B cell (primary cell): ENCODE data around the gene GP1BB. TPM values are rescaled to one million over a fixed set of nuclear protein-coding genes. Genes with fewer than 3 reads are reported as not detected.

ENCODE experiments used
- ATAC-seq: fragments of 200-7000 bp; cut with Tn5 transposase; one replicate; pipeline ENCODE4 v1.10.0; 2021; ENCODE audit warnings: low read depth, mild to moderate bottlenecking, moderate number of reproducible peaks, moderate library complexity
- CTCF ChIA-PET: fragments of 350-600 bp; sonication (Branson Sonifier 250); formaldehyde crosslinking; loops from one replicate; lab custom pipeline; 2021; ENCODE audit warnings: antibody characterized with exemption, inconsistent platforms; lab: Charles Lee
- POLR2A ChIA-PET: fragments of 350-600 bp; sonication (Branson Sonifier 250); formaldehyde crosslinking; loops from one replicate; lab custom pipeline; 2021; ENCODE audit warnings: antibody characterized with exemption; lab: Charles Lee
- DNase-seq: peaks from one replicate; pipeline ENCODE4 v3.0.0; 2013
- H2AFZ ChIP-seq: 2 replicates; pipeline ENCODE4 v1.6.1; 2012; ENCODE audit warnings: mild to moderate bottlenecking, low read depth, low read length; ENCODE audit not compliant: insufficient read depth, poor library complexity, severe bottlenecking
- H3K27ac ChIP-seq, 2 donors: 1 replicate in 1 of 2; 2 replicates in 1 of 2; pipeline ENCODE4 v1.5.1; 2012 to 2013; ENCODE audit warnings: low read length in 2 of 2, mild to moderate bottlenecking in 2 of 2, moderate library complexity in 1 of 2
- H3K27me3 ChIP-seq, 4 experiments: fragments of 200-600 bp in 1 of 4; sonication (generic) in 1 of 4; replicated peaks in 1 of 4; 1 replicate in 2 of 4; 2 replicates in 2 of 4; pipeline versions ENCODE4 v1.6.1 to v1.7.0; 2013 to 2016; ENCODE audit warnings: low read length in 3 of 4, mild to moderate bottlenecking in 2 of 4, mixed read lengths in 1 of 4, moderate library complexity in 1 of 4; ENCODE audit not compliant: insufficient read depth in 4 of 4, control insufficient read depth in 3 of 4; ENCODE audit errors: control extremely low read depth in 1 of 4
- H3K36me3 ChIP-seq, 2 experiments: replicated peaks in 1 of 2; 1 replicate in 1 of 2; 2 replicates in 1 of 2; pipeline versions ENCODE4 v1.6.1 to v1.7.1; 2013; ENCODE audit warnings: low read length in 1 of 2; ENCODE audit not compliant: insufficient read depth in 2 of 2, control insufficient read depth in 1 of 2; ENCODE audit errors: control extremely low read depth in 1 of 2, extremely low read depth in 1 of 2
- H3K4me1 ChIP-seq, 2 donors: fragments of 200-600 bp in 1 of 2; sonication (generic) in 1 of 2; 1 replicate in 1 of 2; 2 replicates in 1 of 2; pipeline versions ENCODE4 v1.5.1 to v1.6.1; 2013 to 2017; ENCODE audit warnings: low read length in 2 of 2; ENCODE audit not compliant: control insufficient read depth in 2 of 2, insufficient read depth in 2 of 2
- H3K4me2 ChIP-seq: replicated peaks from 2 replicates; pipeline ENCODE3; 2012; ENCODE audit warnings: mild to moderate bottlenecking, low read depth, low read length; ENCODE audit not compliant: poor library complexity, severe bottlenecking
- H3K4me3 ChIP-seq, 5 experiments: fragments of 200-600 bp in 1 of 5; sonication (generic) in 1 of 5; 1 replicate in 3 of 5; 2 replicates in 2 of 5; pipeline versions ENCODE4 v1.5.1 to v1.7.0; 2011 to 2016; ENCODE audit warnings: low read length in 4 of 5, mild to moderate bottlenecking in 4 of 5, low read depth in 2 of 5, control low read depth in 1 of 5, moderate library complexity in 1 of 5; ENCODE audit not compliant: insufficient read depth in 1 of 5; ENCODE audit errors: control extremely low read depth in 1 of 5, extremely low read depth in 1 of 5
- H3K79me2 ChIP-seq: fragments of 200-600 bp; sonication (generic); one replicate; pipeline ENCODE4 v1.6.0; 2016; ENCODE audit warnings: low read length; ENCODE audit not compliant: control insufficient read depth, insufficient read depth
- H3K9ac ChIP-seq: fragments of 200-600 bp; sonication (generic); 2 replicates; pipeline ENCODE4 v1.6.1; 2017; ENCODE audit warnings: mild to moderate bottlenecking, low read length, moderate library complexity
- H3K9me3 ChIP-seq, 3 donors: one replicate each; pipeline versions ENCODE4 v1.6.1 to v1.7.1; 2013; ENCODE audit warnings: low read length in 2 of 3; ENCODE audit not compliant: control insufficient read depth in 2 of 3, insufficient read depth in 1 of 3; ENCODE audit errors: control extremely low read depth in 1 of 3
- H4K20me1 ChIP-seq: 2 replicates; pipeline ENCODE4 v1.6.0; 2012; ENCODE audit warnings: mild to moderate bottlenecking, low read length; ENCODE audit not compliant: insufficient read depth, control insufficient read depth, poor library complexity, severe bottlenecking
- H3K27ac Mint-ChIP-seq: one replicate; pipeline ENCODE4 v1.8.0; 2021; ENCODE audit warnings: mixed read lengths
- H3K27me3 Mint-ChIP-seq: one replicate; pipeline ENCODE4 v1.8.0; 2021; ENCODE audit warnings: mixed read lengths
- H3K4me1 Mint-ChIP-seq: one replicate; pipeline ENCODE4 v1.8.0; 2021; ENCODE audit warnings: mixed read lengths
- H3K4me3 Mint-ChIP-seq: one replicate; pipeline ENCODE4 v1.8.0; 2021; ENCODE audit warnings: mixed read lengths
- H3K9me3 Mint-ChIP-seq: one replicate; pipeline ENCODE4 v1.8.0; 2022; ENCODE audit warnings: mixed read lengths; ENCODE audit not compliant: insufficient read depth
- CTCF ChIP-seq: fragments of 200-600 bp; IDR thresholded peaks from one replicate; pipeline ENCODE4 v1.8.0; 2022; ENCODE audit warnings: antibody characterized with exemption, mild to moderate bottlenecking
- EZH2 ChIP-seq: IDR thresholded peaks from 2 replicates; pipeline ENCODE4 v1.6.1; 2012; ENCODE audit warnings: borderline replicate concordance, low read depth, mild to moderate bottlenecking, moderate library complexity, low read length; ENCODE audit not compliant: insufficient read depth, poor library complexity, severe bottlenecking
- WGBS: methylation state at CpG from one replicate; pipeline ENCODE4 v1.1.5; 2013; ENCODE audit warnings: missing lambda C conversion rate; ENCODE audit not compliant: insufficient coverage; 5-methylcytosine and 5-hydroxymethylcytosine counted together
- intact Hi-C: fragments of 100-400 bp; cut with micrococcal nuclease; formaldehyde crosslinking; loops from one replicate; pipeline ENCODE4 v1.10.0; 2022
- polyA plus RNA-seq: library from polyadenylated mRNA; depleted of rRNA; stranded (reverse); fragments of >200 nt; gene quantifications from 2 replicates; pipeline ENCODE4 v1.2.3, GENCODE V29; 2012
- total RNA-seq, 2 donors: library from RNA; stranded (reverse); fragments of 120-200 nt in 1 of 2; gene quantifications; 1 replicate in 1 of 2; 2 replicates in 1 of 2; pipeline versions ENCODE4 v1.2.3 to v1.2.4, GENCODE V29; 2013 to 2022

The GP1BB gene
- total and polyA plus RNA-seq, 2 donors (not counting 1 experiment from before 2014, with no cell fraction given) = 0.31 TPM; not detected in 1

- Histone ChIP-seq H2AFZ (no peak overlapping the region), H3K4me2 (peak overlapping the region; percentile 63), H4K20me1 (no peaks in the 10 kb centered on the region), H3K27ac (no peak overlapping the region), H3K79me2 (no peaks in the 10 kb centered on the region), H3K4me1 (peaks cover 33 to 40% of the 10 kb centered on the region in 2 donors), H3K4me3 (peak overlapping the region in 2 of 5 experiments; percentile 12 to 24), H3K27me3 (peaks cover 0 to 90% (median 55%) of the 10 kb centered on the region in 4 experiments), H3K9me3 (peaks cover 0 to 42% (median 0%) of the 10 kb centered on the region in 3 donors), H3K36me3 (no peaks in the 10 kb centered on the region), H3K9ac (peak overlapping the region; percentile 31)
- WGBS = 10% methylated on average over 23 of the region's 25 CpGs
- CTCF ChIA-PET = interaction anchor here (0.9 to 2.1 kb wide), 5 partner anchors 17 to 138 kb away, joined by 3 to 18 read pairs (median 8); no protein-coding TSS in a partner anchor
- H3K27me3 Mint-ChIP-seq = peaks cover 70% of the 10 kb centered on the region
- H3K9me3 Mint-ChIP-seq = no peaks in the 10 kb centered on the region
- intact Hi-C loops = no loop called here
- peak overlapping the region; percentile 81 for H3K4me3 Mint-ChIP-seq
- H3K27ac Mint-ChIP-seq = peak overlapping the region; percentile 37
- ATAC-seq (peak; percentile 83), DNase-seq (peak; percentile 75)
- TF ChIP-seq CTCF (no peak), EZH2 (no peak)
- POLR2A ChIA-PET = interaction anchor here (0.7 kb wide), 1 partner anchor 547 kb away, joined by 3 read pairs; the partner anchor contains the start of gene DGCR6L
- peaks cover 36% of the 10 kb centered on the region for H3K4me1 Mint-ChIP-seq
These were observed 49.5 kb downstream of the GP1BB start for GRCh38 chr22:19772673-19773469.
